Panc1 (cell line): Measurements from ENCODE around the gene TUBGCP3.

Experiments used
- POLR2AphosphoS5 ChIP-seq: IDR thresholded peaks from 2 replicates; pipeline ENCODE4 v1.6.1; 2012; ENCODE audit warnings: mild to moderate bottlenecking, low read depth, low read length, moderate library complexity
- TCF7L2 ChIP-seq: IDR thresholded peaks from 2 replicates; pipeline ENCODE4 v1.6.1; 2011; ENCODE audit warnings: mild to moderate bottlenecking, low read depth, low read length, inconsistent platforms
- TF ChIP-seq, protein P1 (sequence below): fragments of 450-650 bp; IDR thresholded peaks from 2 replicates; pipeline ENCODE4 v1.5.1; 2017; ENCODE audit warnings: mild to moderate bottlenecking

DNA sequence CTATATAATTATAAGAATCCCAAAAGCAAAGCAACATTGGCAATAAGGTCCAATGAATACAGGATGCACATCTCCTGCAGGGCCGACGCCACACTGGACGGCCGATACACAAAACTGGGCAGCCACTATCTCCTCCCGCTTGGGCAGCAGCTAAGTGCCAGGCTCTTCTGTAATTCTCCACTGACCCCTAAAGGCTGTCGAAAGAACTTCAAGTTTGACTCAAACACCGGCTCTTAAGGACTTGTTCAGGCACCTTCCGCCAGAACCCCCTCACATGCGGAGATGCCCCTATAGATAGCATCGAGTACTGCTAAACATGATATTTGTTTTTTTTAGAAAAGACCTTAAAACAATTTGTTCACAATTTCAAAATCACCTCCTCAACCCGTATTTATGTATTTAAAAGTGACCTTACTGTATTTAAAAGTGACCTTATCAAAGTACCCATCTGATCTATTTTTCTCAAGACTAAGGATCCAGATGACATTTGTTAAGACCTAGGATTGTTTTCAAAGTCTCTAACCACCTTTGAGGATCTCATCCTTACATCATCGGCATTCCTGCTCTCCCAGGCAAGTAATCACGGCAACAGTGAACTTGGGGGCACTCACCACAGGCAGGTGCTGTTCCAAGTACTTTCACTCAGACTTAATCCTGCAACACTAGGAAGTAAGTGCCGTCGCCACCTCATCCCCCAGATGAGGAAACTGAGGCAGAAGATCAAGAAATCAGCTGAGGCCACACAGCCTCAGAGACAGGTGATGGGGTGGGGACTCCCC, 77.8 kb downstream of the TUBGCP3 start:
- TF ChIP-seq, protein P1, sequence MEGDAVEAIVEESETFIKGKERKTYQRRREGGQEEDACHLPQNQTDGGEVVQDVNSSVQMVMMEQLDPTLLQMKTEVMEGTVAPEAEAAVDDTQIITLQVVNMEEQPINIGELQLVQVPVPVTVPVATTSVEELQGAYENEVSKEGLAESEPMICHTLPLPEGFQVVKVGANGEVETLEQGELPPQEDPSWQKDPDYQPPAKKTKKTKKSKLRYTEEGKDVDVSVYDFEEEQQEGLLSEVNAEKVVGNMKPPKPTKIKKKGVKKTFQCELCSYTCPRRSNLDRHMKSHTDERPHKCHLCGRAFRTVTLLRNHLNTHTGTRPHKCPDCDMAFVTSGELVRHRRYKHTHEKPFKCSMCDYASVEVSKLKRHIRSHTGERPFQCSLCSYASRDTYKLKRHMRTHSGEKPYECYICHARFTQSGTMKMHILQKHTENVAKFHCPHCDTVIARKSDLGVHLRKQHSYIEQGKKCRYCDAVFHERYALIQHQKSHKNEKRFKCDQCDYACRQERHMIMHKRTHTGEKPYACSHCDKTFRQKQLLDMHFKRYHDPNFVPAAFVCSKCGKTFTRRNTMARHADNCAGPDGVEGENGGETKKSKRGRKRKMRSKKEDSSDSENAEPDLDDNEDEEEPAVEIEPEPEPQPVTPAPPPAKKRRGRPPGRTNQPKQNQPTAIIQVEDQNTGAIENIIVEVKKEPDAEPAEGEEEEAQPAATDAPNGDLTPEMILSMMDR: peak; percentile 52
- TF ChIP-seq POLR2AphosphoS5 (no peak), TCF7L2 (no peak)
